GM21528 (cell line): ENCODE data around the gene OGFR.

ENCODE experiments used
- ATAC-seq: cut with Tn5 transposase; IDR thresholded peaks from one replicate; pipeline ENCODE4 v1.9.1; 2021; ENCODE audit warnings: mild to moderate bottlenecking, moderate library complexity; ENCODE audit not compliant: unreplicated experiment, low FRiP score

Gene OGFR

GRCh38 chr20:62768551-62769287, 35.9 kb upstream of the OGFR start:
- ATAC-seq: no peak

GRCh38 chr20:62769346-62770071, 35.1 kb upstream of the OGFR start:
- no peak for ATAC-seq

GRCh38 chr20:62770111-62770910, 34.3 kb upstream of the OGFR start:
- ATAC-seq: no peak

- no peak for ATAC-seq
Measured at GRCh38 chr20:62770916-62771315, 33.7 kb upstream of the OGFR start.

GRCh38 chr20:62771396-62772102, 33.1 kb upstream of the OGFR start:
- no peak for ATAC-seq

GRCh38 chr20:62772103-62772611, 32.5 kb upstream of the OGFR start:
- ATAC-seq: no peak

- ATAC-seq: no peak
Measured at GRCh38 chr20:62772619-62772989, 32.0 kb upstream of the OGFR start.

GRCh38 chr20:62772990-62773844, 31.4 kb upstream of the OGFR start:
- ATAC-seq: no peak

- ATAC-seq: no peak
Measured at GRCh38 chr20:62773845-62774714, 30.6 kb upstream of the OGFR start.

GRCh38 chr20:62774762-62775161, 29.9 kb upstream of the OGFR start:
- no peak for ATAC-seq

GRCh38 chr20:62775206-62775605, 29.4 kb upstream of the OGFR start:
- ATAC-seq: no peak

- ATAC-seq: no peak
Measured at GRCh38 chr20:62776035-62776691, 28.5 kb upstream of the OGFR start.

GRCh38 chr20:62776692-62777527, 27.7 kb upstream of the OGFR start:
- ATAC-seq: no peak

- no peak for ATAC-seq
Measured at GRCh38 chr20:62777528-62777830, 27.2 kb upstream of the OGFR start.

- no peak for ATAC-seq
Measured at GRCh38 chr20:62778058-62778457, 26.6 kb upstream of the OGFR start.

GRCh38 chr20:62778601-62779416, 25.8 kb upstream of the OGFR start:
- no peak for ATAC-seq

- ATAC-seq: no peak
Measured at GRCh38 chr20:62779417-62779685, 25.3 kb upstream of the OGFR start.
